Common myeloid progenitor, CD34-positive (primary cell): ENCODE measurements around the gene STX4. TPM values are rescaled to one million over a fixed set of nuclear protein-coding genes. Genes with fewer than 3 reads are reported as not detected.

Experiments used
- CTCF ChIA-PET: fragments of 350-600 bp; sonication (Branson Sonifier 250); formaldehyde crosslinking; loops from one replicate; lab custom pipeline; 2021; ENCODE audit warnings: antibody characterized with exemption; lab: Charles Lee
- POLR2A ChIA-PET: fragments of 350-600 bp; sonication (Branson Sonifier 250); formaldehyde crosslinking; loops from one replicate; lab custom pipeline; 2021; ENCODE audit warnings: antibody characterized with exemption; lab: Charles Lee
- DNase-seq, 3 donors: peaks; one replicate each; pipeline versions ENCODE4 v3.0.0 to v3.0.0-alpha.2; 2013
- H3K27ac ChIP-seq, 2 experiments: 1 replicate in 1 of 2; 2 replicates in 1 of 2; pipeline ENCODE4 v1.7.0; 2013; ENCODE audit warnings: inconsistent platforms in 2 of 2, low read length in 2 of 2, mild to moderate bottlenecking in 2 of 2, low read depth in 1 of 2, moderate library complexity in 1 of 2; ENCODE audit not compliant: severe bottlenecking in 2 of 2, insufficient read depth in 1 of 2, poor library complexity in 1 of 2
- H3K27me3 ChIP-seq, 5 experiments: replicated peaks in 2 of 5; 1 replicate in 3 of 5; 2 replicates in 2 of 5; pipeline versions ENCODE4 v1.6.1 to v1.7.0; 2013; ENCODE audit warnings: low read length in 4 of 5, mild to moderate bottlenecking in 2 of 5, moderate library complexity in 2 of 5, inconsistent platforms in 1 of 5; ENCODE audit not compliant: insufficient read depth in 5 of 5, control insufficient read depth in 4 of 5
- H3K36me3 ChIP-seq, 4 experiments: 1 replicate in 2 of 4; 2 replicates in 2 of 4; pipeline versions ENCODE4 v1.6.1 to v1.7.0; 2013; ENCODE audit warnings: low read length in 3 of 4, control low read depth in 1 of 4, mild to moderate bottlenecking in 1 of 4; ENCODE audit not compliant: control insufficient read depth in 4 of 4, insufficient read depth in 4 of 4
- H3K4me1 ChIP-seq, 4 experiments: 1 replicate in 3 of 4; 2 replicates in 1 of 4; pipeline versions ENCODE4 v1.6.1 to v1.7.1; 2013; ENCODE audit warnings: low read length in 3 of 4, mild to moderate bottlenecking in 3 of 4, control low read depth in 1 of 4, inconsistent platforms in 1 of 4, moderate library complexity in 1 of 4; ENCODE audit not compliant: control insufficient read depth in 4 of 4, insufficient read depth in 4 of 4; ENCODE audit errors: control extremely low read depth in 1 of 4
- H3K4me3 ChIP-seq, 7 experiments: 1 replicate in 4 of 7; 2 replicates in 3 of 7; pipeline versions ENCODE4 v1.5.1 to v1.7.0; 2013; ENCODE audit warnings: mild to moderate bottlenecking in 7 of 7, low read length in 6 of 7, moderate library complexity in 6 of 7, inconsistent platforms in 2 of 7, low read depth in 2 of 7, control low read depth in 1 of 7; ENCODE audit not compliant: insufficient read depth in 4 of 7, control insufficient read depth in 1 of 7; ENCODE audit errors: extremely low read depth in 1 of 7
- H3K9me3 ChIP-seq, 5 experiments: 1 replicate in 4 of 5; 2 replicates in 1 of 5; pipeline versions ENCODE4 v1.6.1 to v1.7.1; 2013; ENCODE audit warnings: low read length in 4 of 5, mild to moderate bottlenecking in 2 of 5, inconsistent platforms in 1 of 5, low read depth in 1 of 5, moderate library complexity in 1 of 5; ENCODE audit not compliant: control insufficient read depth in 4 of 5, insufficient read depth in 2 of 5; ENCODE audit errors: control extremely low read depth in 1 of 5
- WGBS: methylation state at CpG from one replicate; pipeline ENCODE4 v1.1.5; 2013; ENCODE audit not compliant: insufficient coverage; 5-methylcytosine and 5-hydroxymethylcytosine counted together
- polyA plus RNA-seq: library from polyadenylated mRNA; unstranded; fragments of 120-200 nt; gene quantifications from one replicate; pipeline ENCODE4 v1.2.1, GENCODE V29; 2013

Gene STX4
- polyA plus RNA-seq = 56.5 TPM

- DNase-seq = peak; percentile 100
- Histone ChIP-seq H3K4me1 (peaks cover 3 to 26% (median 21%) of the 10 kb centered on the region in 4 experiments), H3K27ac (peak within 1 kb of the TSS; percentile 96 to 97), H3K9me3 (no peaks in the 10 kb centered on the region), H3K4me3 (peak within 1 kb of the TSS; percentile 79 to 100 (median 94)), H3K27me3 (no peaks in the 10 kb centered on the region), H3K36me3 (peaks cover 5 to 26% (median 12%) of the 10 kb centered on the region in 4 experiments)
- ChIA-PET CTCF (interaction anchor here (1.0 kb wide), 2 partner anchors 41 to 48 kb away, joined by 3 read pairs; partner anchors contain the start of genes HSD3B7, ZNF646 and ZNF668), POLR2A (interaction anchor here (0.6 to 1.8 kb wide), 3 partner anchors 32 to 50 kb away, joined by 3 to 12 read pairs (median 3); partner anchors contain the start of genes ZNF646 and ZNF668)
- WGBS = under 1% methylated on average over 64 of the region's 75 CpGs
Measured at GRCh38 chr16:31032736-31033708, at the start of gene STX4. Gene STX4 (plus strand): TSS chr16:31033558. CDS start chr16:31033806, 248 bp downstream.

- Histone ChIP-seq H3K36me3 (peaks cover 7 to 64% (median 43%) of the 10 kb centered on the region in 4 experiments), H3K27ac (no peak overlapping the region), H3K9me3 (no peaks in the 10 kb centered on the region), H3K4me3 (no peak overlapping the region), H3K4me1 (peaks cover 0 to 21% (median 11%) of the 10 kb centered on the region in 4 experiments), H3K27me3 (no peaks in the 10 kb centered on the region)
- ChIA-PET CTCF (interaction anchor here (0.6 to 5.4 kb wide), 25 partner anchors 9 to 459 kb away, joined by 3 to 40 read pairs (median 4); partner anchors contain the start of genes VKORC1 and ZNF843), POLR2A (interaction anchor here (1.0 kb wide), 2 partner anchors 14 to 475 kb away, joined by 3 read pairs; partner anchors contain the start of gene ARMC5)
- DNase-seq = peak in 2 of 3 donors; percentile 39 to 58
- 78% methylated on average over 10 of the region's 14 CpGs for WGBS
Measured at GRCh38 chr16:30983898-30984610, 49.3 kb upstream of the STX4 start.

GRCh38 chr16:30984669-30985400, 48.5 kb upstream of the STX4 start, which contains the start of gene HSD3B7:
Gene HSD3B7 (plus strand): TSS chr16:30985207. CDS start chr16:30985659, 452 bp downstream.
- ChIA-PET CTCF (interaction anchor here (0.6 to 5.4 kb wide), 32 partner anchors 8 to 458 kb away, joined by 3 to 40 read pairs (median 4); partner anchors contain the start of genes STX4, VKORC1 and ZNF843), POLR2A (interaction anchor here (0.6 to 1.0 kb wide), 3 partner anchors 15 to 474 kb away, joined by 3 read pairs; partner anchors contain the start of genes ARMC5 and PHKG2)
- peaks cover 7 to 58% (median 37%) of the 10 kb centered on the region in 4 experiments for H3K36me3 ChIP-seq
- 65% methylated on average over 12 of the region's 24 CpGs for WGBS
- H3K4me1 ChIP-seq = peaks cover 0 to 21% (median 11%) of the 10 kb centered on the region in 4 experiments
- H3K4me3 ChIP-seq = peak within 1 kb of the TSS in 3 of 7 experiments; percentile 54 to 78 (median 65)
- no peaks in the 10 kb centered on the region for H3K9me3 ChIP-seq
- no peak within 1 kb of the TSS for H3K27ac ChIP-seq
- H3K27me3 ChIP-seq = no peaks in the 10 kb centered on the region
- peak; percentile 50 to 75 (median 66) for DNase-seq

GRCh38 chr16:30985401-30986128, 47.8 kb upstream of the STX4 start:
- DNase-seq = peak in 2 of 3 donors; percentile 51 to 57
- ChIA-PET POLR2A (interaction anchor here (0.6 to 1.0 kb wide), 3 partner anchors 15 to 474 kb away, joined by 3 read pairs; partner anchors contain the start of genes ARMC5 and PHKG2), CTCF (interaction anchor here (0.8 to 5.4 kb wide), 30 partner anchors 8 to 313 kb away, joined by 3 to 40 read pairs (median 4); partner anchors contain the start of genes STX4 and VKORC1)
- peaks cover 0 to 21% (median 11%) of the 10 kb centered on the region in 4 experiments for H3K4me1 ChIP-seq
- H3K27ac ChIP-seq = no peak overlapping the region
- H3K36me3 ChIP-seq = peaks cover 7 to 50% (median 33%) of the 10 kb centered on the region in 4 experiments
- H3K27me3 ChIP-seq = no peaks in the 10 kb centered on the region
- H3K9me3 ChIP-seq = no peaks in the 10 kb centered on the region
- WGBS = 83% methylated on average over 14 of the region's 20 CpGs
- peak overlapping the region in 3 of 7 experiments; percentile 54 to 78 (median 65) for H3K4me3 ChIP-seq

- ChIA-PET POLR2A (no interaction called here), CTCF (interaction anchor here (0.8 to 5.4 kb wide), 19 partner anchors 11 to 312 kb away, joined by 3 to 40 read pairs (median 7); partner anchors contain the start of gene VKORC1)
- Histone ChIP-seq H3K27me3 (no peaks in the 10 kb centered on the region), H3K36me3 (peaks cover 7 to 43% (median 27%) of the 10 kb centered on the region in 4 experiments), H3K9me3 (no peaks in the 10 kb centered on the region), H3K4me1 (peaks cover 0 to 21% (median 11%) of the 10 kb centered on the region in 4 experiments), H3K4me3 (no peak overlapping the region), H3K27ac (no peak overlapping the region)
- no peak for DNase-seq
- WGBS = 99% methylated on average over 19 of the region's 29 CpGs
Measured at GRCh38 chr16:30986129-30986991, 47.0 kb upstream of the STX4 start.
